HepG2 (cell line): ENCODE results near the gene RSPH9. TPM values are rescaled to one million over a fixed set of nuclear protein-coding genes. Genes with fewer than 3 reads are reported as not detected.

Source experiments
- ARNTL ChIP-seq: sonication (generic); formaldehyde crosslinking; IDR thresholded peaks from 2 replicates; pipeline ENCODE4 v1.4.0; 2020; ENCODE audit warnings: mild to moderate bottlenecking, missing genetic modification reagents
- ATF4 ChIP-seq, 2 experiments: fragments of 450-650 bp in 1 of 2; sonication (generic) in 1 of 2; formaldehyde crosslinking; IDR thresholded peaks; 2 replicates each; pipeline versions ENCODE4 v1.5.0 to v1.8.0; 2020 to 2022; ENCODE audit warnings: mild to moderate bottlenecking in 1 of 2, missing genetic modification reagents in 1 of 2
- CENPX ChIP-seq: sonication (generic); formaldehyde crosslinking; IDR thresholded peaks from 2 replicates; pipeline ENCODE4 v1.9.0; 2021; ENCODE audit warnings: mild to moderate bottlenecking, missing genetic modification reagents, moderate library complexity
- CREB1 ChIP-seq, 2 experiments: fragments of 450-650 bp in 1 of 2; IDR thresholded peaks; 2 replicates each; pipeline ENCODE4 v1.6.1; 2016 to 2017; ENCODE audit warnings: control low read depth in 1 of 2, mild to moderate bottlenecking in 1 of 2, missing compliant biosample characterization in 1 of 2, missing genetic modification characterization in 1 of 2
- DMAP1 ChIP-seq: IDR thresholded peaks from 2 replicates; pipeline ENCODE4 v1.6.1; 2016
- FOXO4 ChIP-seq: sonication (generic); formaldehyde crosslinking; conservative IDR thresholded peaks from 2 replicates; pipeline ENCODE4 v1.8.1; 2023; ENCODE audit warnings: missing genetic modification reagents
- MAFG ChIP-seq: sonication (generic); formaldehyde crosslinking; IDR thresholded peaks from 2 replicates; pipeline ENCODE4 v1.5.1; 2020; ENCODE audit warnings: mild to moderate bottlenecking, missing genetic modification reagents
- MNT ChIP-seq: fragments of 450-650 bp; IDR thresholded peaks from 2 replicates; pipeline ENCODE4 v1.6.1; 2016
- MYC ChIP-seq: sonication (generic); formaldehyde crosslinking; IDR thresholded peaks from 2 replicates; pipeline ENCODE4 v1.9.0; 2021; ENCODE audit warnings: missing genetic modification reagents, borderline replicate concordance
- PAX8 ChIP-seq: sonication (generic); formaldehyde crosslinking; IDR thresholded peaks from 2 replicates; pipeline ENCODE4 v1.8.0; 2022; ENCODE audit warnings: mild to moderate bottlenecking, missing genetic modification reagents, borderline replicate concordance
- POLR2AphosphoS5 ChIP-seq: IDR thresholded peaks from 2 replicates; pipeline ENCODE4 v1.6.1; 2012; ENCODE audit warnings: low read depth, low read length
- SAP130 ChIP-seq: IDR thresholded peaks from 2 replicates; pipeline ENCODE4 v1.6.1; 2016; ENCODE audit warnings: low read depth
- SATB2 ChIP-seq: sonication (generic); formaldehyde crosslinking; IDR thresholded peaks from 2 replicates; pipeline ENCODE4 v1.5.0; 2020; ENCODE audit warnings: missing genetic modification reagents
- SOX13 ChIP-seq, 3 experiments: fragments of 450-650 bp in 1 of 3; sonication (generic) in 1 of 3; formaldehyde crosslinking in 1 of 3; IDR thresholded peaks in 2 of 3; conservative IDR thresholded peaks in 1 of 3; 2 replicates each; pipeline versions ENCODE4 v1.5.0 to v1.6.1; 2016 to 2020; ENCODE audit warnings: antibody characterized with exemption in 1 of 3, mild to moderate bottlenecking in 1 of 3, missing compliant biosample characterization in 1 of 3, missing genetic modification reagents in 1 of 3, moderate library complexity in 1 of 3
- U2AF1 ChIP-seq: fragments of 200-400 bp; formaldehyde crosslinking; optimal IDR thresholded peaks from 2 replicates; pipeline ENCODE3; 2017; ENCODE audit warnings: mild to moderate bottlenecking, low read depth, low read length
- ZBTB39 ChIP-seq: sonication (generic); formaldehyde crosslinking; IDR thresholded peaks from 2 replicates; pipeline ENCODE4 v1.5.0; 2020; ENCODE audit warnings: missing genetic modification reagents
- ZBTB43 ChIP-seq: sonication (generic); formaldehyde crosslinking; conservative IDR thresholded peaks from 2 replicates; pipeline ENCODE4 v1.4.0; 2020; ENCODE audit warnings: missing genetic modification reagents
- ZFP90 ChIP-seq: sonication (generic); formaldehyde crosslinking; IDR thresholded peaks from 2 replicates; pipeline ENCODE4 v1.8.0; 2022; ENCODE audit warnings: missing genetic modification reagents, mild to moderate bottlenecking, inconsistent platforms, borderline replicate concordance
- ZMYM2 ChIP-seq: sonication (generic); formaldehyde crosslinking; IDR thresholded peaks from 2 replicates; pipeline ENCODE4 v1.8.0; 2022; ENCODE audit warnings: mild to moderate bottlenecking, missing genetic modification reagents
- ZNF136 ChIP-seq: sonication (generic); formaldehyde crosslinking; IDR thresholded peaks from 2 replicates; pipeline ENCODE4 v1.8.1; 2022; ENCODE audit warnings: low read depth, mild to moderate bottlenecking, moderate library complexity, missing genetic modification reagents
- ZNF256 ChIP-seq: sonication (generic); formaldehyde crosslinking; conservative IDR thresholded peaks from 2 replicates; pipeline ENCODE4 v1.4.0; 2020; ENCODE audit warnings: missing genetic modification reagents
- ZNF317 ChIP-seq: sonication (generic); formaldehyde crosslinking; IDR thresholded peaks from 2 replicates; pipeline ENCODE4 v1.5.0; 2020; ENCODE audit warnings: mild to moderate bottlenecking, missing genetic modification reagents
- ZNF431 ChIP-seq: sonication (generic); formaldehyde crosslinking; IDR thresholded peaks from 2 replicates; pipeline ENCODE4 v1.9.0; 2022; ENCODE audit warnings: missing genetic modification reagents, low read depth, mild to moderate bottlenecking, borderline replicate concordance
- ZNF839 ChIP-seq: sonication (generic); formaldehyde crosslinking; IDR thresholded peaks from 2 replicates; pipeline ENCODE4 v1.4.0; 2020; ENCODE audit warnings: missing genetic modification reagents, mild to moderate bottlenecking, borderline replicate concordance
- polyA plus RNA-seq, 8 experiments: library from polyadenylated mRNA; depleted of rRNA in 3 of 8; stranded (reverse) in 7 of 8; unstranded in 1 of 8; fragments of >200 nt; fragmentation: Illumina TruSeq in 4 of 8; extraction: Trizol in 4 of 8; gene quantifications; 2 replicates each; pipeline versions ENCODE4 v1.2.1 to v1.2.3, GENCODE V29; 2011 to 2016; ENCODE audit warnings: low read depth in 4 of 8, missing spikeins in 1 of 8, mixed read lengths in 1 of 8; ENCODE audit not compliant: insufficient read depth in 1 of 8
- total RNA-seq, 5 experiments: library from RNA; depleted of rRNA; stranded (reverse); fragments of >200 nt; fragmentation: Illumina TruSeq; extraction: Trizol; gene quantifications; 2 replicates each; pipeline ENCODE4 v1.2.3, GENCODE V29; 2016; ENCODE audit warnings: low read depth in 1 of 5

Gene RSPH9
- total and polyA plus RNA-seq, 2 of the 13 experiments (the other 11 are each of a cell fraction or from before 2014, with no cell fraction given), result 0.04 TPM; not detected in 1

- no peak for TF ChIP-seq ZBTB39
- TF ChIP-seq CREB1 (IDR thresholded peaks at IDR 0.05), result peak; percentile 92
- peak; percentile 95 for TF ChIP-seq CREB1 (CRISPR knock-in tag; IDR thresholded peaks at IDR 0.05)
- TF ChIP-seq ZNF431 (CRISPR knock-in tag), result no peak
- TF ChIP-seq ZBTB43 (CRISPR knock-in tag), result no peak
- TF ChIP-seq SAP130 (CRISPR knock-in tag), result 0 out of 2 replicates have a peak, but pooled peaks have one; percentile 65
- peak; percentile 51 for TF ChIP-seq ARNTL (CRISPR knock-in tag)
- no peak for TF ChIP-seq ZNF839
- TF ChIP-seq ATF4 (CRISPR knock-in tag; IDR thresholded peaks at IDR 0.05), result peak in 1 of 2 experiments; percentile 66; a peak in 1 of 4 replicates
- TF ChIP-seq SOX13 (IDR thresholded peaks at IDR 0.05), result no peak
- peak in 1 of 2 experiments; percentile 15; a peak in 1 of 4 replicates for TF ChIP-seq SOX13 (CRISPR knock-in tag; conservative IDR thresholded peaks at IDR 0.05 in 1 of 2, IDR thresholded peaks at IDR 0.05 in 1 of 2)
- no peak for TF ChIP-seq FOXO4
- no peak for TF ChIP-seq U2AF1
- TF ChIP-seq MNT, result peak; percentile 42; the same call in 1 of the 2 replicates
- no peak for TF ChIP-seq SATB2 (CRISPR knock-in tag)
- no peak for TF ChIP-seq ZMYM2 (CRISPR knock-in tag)
- TF ChIP-seq ZFP90 (CRISPR knock-in tag), result no peak
- no peak for TF ChIP-seq PAX8 (CRISPR knock-in tag)
- TF ChIP-seq ZNF256, result no peak
- TF ChIP-seq DMAP1, result no peak
- TF ChIP-seq ZNF136 (CRISPR knock-in tag), result no peak
- TF ChIP-seq POLR2AphosphoS5, result no peak; the same call in 1 of the 2 replicates
- no peak for TF ChIP-seq ZNF317 (CRISPR knock-in tag)
- TF ChIP-seq MYC (CRISPR knock-in tag), result peak; percentile 71; the same call in 1 of the 2 replicates
- no peak for TF ChIP-seq CENPX
- no peak for TF ChIP-seq MAFG (CRISPR knock-in tag)
Observed at GRCh38 chr6:43629104-43629504, 15.7 kb upstream of the RSPH9 start, which contains the start of gene GTPBP2 (continued).
